Measurements from ENCODE around the gene PRPF38B.
"Not testable (repeated sequence)": the region's sequence is repeated elsewhere in the genome, so short reads cannot be mapped to it uniquely, and the experiment has no call there.

PRPF38B gene

GRCh38 chr1:108679586-108680213 is 12.4 kb upstream of the PRPF38B start:
- no peak for DNase-seq

GRCh38 chr1:108681701-108682100 is 10.4 kb upstream of the PRPF38B start:
- DNase-seq: not testable (repeated sequence)

GRCh38 chr1:108685529-108685928 is 6.6 kb upstream of the PRPF38B start:
- no peak for DNase-seq

GRCh38 chr1:108686614-108687313 is 5.3 kb upstream of the PRPF38B start:
- no peak for DNase-seq

- DNase-seq: no peak
Observed at GRCh38 chr1:108691128-108691941, 775 bp upstream of the PRPF38B start.

GRCh38 chr1:108692724-108693655 is 880 bp downstream of the PRPF38B start:
- peak; percentile 71 for DNase-seq

GRCh38 chr1:108695535-108695934 is 3.4 kb downstream of the PRPF38B start:
- DNase-seq: no peak

- DNase-seq: no peak
Observed at GRCh38 chr1:108699375-108700332, 7.5 kb downstream of the PRPF38B start.

- DNase-seq: no peak
Observed at GRCh38 chr1:108701176-108701849, 9.2 kb downstream of the PRPF38B start.

- DNase-seq: not testable (repeated sequence)
Observed at GRCh38 chr1:108702109-108702508, 10.0 kb downstream of the PRPF38B start.

GRCh38 chr1:108703939-108704338 is 11.8 kb downstream of the PRPF38B start:
- DNase-seq: no peak

- DNase-seq: no peak
Observed at GRCh38 chr1:108704496-108704895, 12.4 kb downstream of the PRPF38B start.

GRCh38 chr1:108706643-108707042 is 14.5 kb downstream of the PRPF38B start:
- no peak for DNase-seq

GRCh38 chr1:108708691-108709660 is 16.9 kb downstream of the PRPF38B start:
- DNase-seq: peak; percentile 59

GRCh38 chr1:108712606-108713150 is 20.6 kb downstream of the PRPF38B start, which contains the start of gene FNDC7:
FNDC7 (plus strand) TSS chr1:108712908; CDS start chr1:108712934, 26 bp downstream.
- DNase-seq: no peak

- DNase-seq: no peak
Observed at GRCh38 chr1:108715932-108716331, 23.8 kb downstream of the PRPF38B start.

- DNase-seq: no peak
Observed at GRCh38 chr1:108716437-108717230, 24.5 kb downstream of the PRPF38B start.

GRCh38 chr1:108717774-108718316 is 25.7 kb downstream of the PRPF38B start:
- no peak for DNase-seq

Data from activated naive CD4-positive, alpha-beta T cell treated with anti-CD3 and anti-CD28 coated beads, Interleukin-2, amount 50 U/mL, for 16 hours (primary cell).